Effector CD4-positive, alpha-beta T cell (primary cell): ENCODE results near the gene PDS5A.
"Not testable (repeated sequence)": the region's sequence is repeated elsewhere in the genome, so short reads cannot be mapped to it uniquely, and the experiment has no call there.

Source experiments
- DNase-seq: peaks from one replicate; pipeline ENCODE4 v3.0.0-alpha.2; 2020

PDS5A gene

GRCh38 chr4:39893693-39894072, 84.0 kb downstream of the PDS5A start:
- no peak for DNase-seq

GRCh38 chr4:39892988-39893692, 84.6 kb downstream of the PDS5A start:
- no peak for DNase-seq

DNA sequence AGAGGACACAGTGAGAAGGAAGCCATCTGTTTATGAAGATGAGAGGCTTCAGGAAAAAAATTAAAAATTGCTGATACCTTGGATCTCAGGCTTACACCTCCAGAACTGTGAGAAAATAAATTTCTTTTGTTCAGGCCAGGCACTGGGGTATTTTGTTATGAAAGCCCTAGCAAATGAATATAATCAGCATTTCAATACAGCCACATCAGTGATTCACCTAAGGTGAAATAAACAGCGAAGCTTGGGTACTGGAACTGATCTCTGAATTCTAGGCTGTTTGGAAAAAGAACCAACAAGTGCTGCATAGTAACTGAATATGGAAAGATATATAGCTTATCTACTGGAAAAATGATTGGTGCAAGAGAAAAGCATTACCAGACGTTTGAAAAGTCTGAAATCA, 88.5 kb downstream of the PDS5A start:
- DNase-seq, result no peak

GRCh38 chr4:39888541-39888940, 89.2 kb downstream of the PDS5A start:
- no peak for DNase-seq

DNA sequence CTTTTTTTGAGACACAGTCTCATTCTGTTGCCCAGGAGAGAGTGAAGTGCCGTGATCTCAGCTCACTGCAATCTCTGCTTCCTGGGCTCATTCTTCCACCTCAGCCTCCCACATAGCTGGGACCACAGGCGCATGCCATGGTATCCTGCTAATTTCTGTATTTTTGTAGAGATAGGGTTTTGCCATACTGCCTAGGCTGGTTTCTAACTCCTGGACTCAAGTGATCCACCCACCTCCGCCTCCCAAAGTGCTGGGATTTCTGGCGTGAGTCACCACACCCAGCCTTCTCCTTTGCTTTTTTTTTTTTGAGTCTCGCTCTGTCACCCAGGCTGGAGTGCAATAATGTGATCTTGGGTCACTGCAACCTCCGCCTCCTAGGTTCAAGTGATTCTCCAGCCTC, 94.1 kb downstream of the PDS5A start:
- no peak for DNase-seq

DNA sequence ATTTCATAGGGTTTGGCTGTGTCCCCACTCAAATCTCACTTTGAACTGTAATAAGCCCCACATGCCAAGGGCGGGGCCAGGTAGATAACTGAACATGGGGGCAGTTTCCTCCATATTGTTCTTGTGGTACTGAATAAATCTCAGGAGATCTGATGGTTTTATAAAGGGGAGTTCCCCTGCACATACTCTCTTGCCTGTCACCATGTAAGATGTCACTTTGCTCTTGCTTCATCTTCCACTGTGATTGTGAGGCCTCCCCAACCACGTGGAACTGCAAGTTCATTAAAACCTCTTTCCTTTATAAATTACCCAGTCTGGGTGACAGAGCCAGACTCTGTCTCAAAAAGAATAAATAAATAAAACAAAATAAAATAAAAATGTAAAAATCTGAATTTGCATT, 95.9 kb downstream of the PDS5A start:
- no peak for DNase-seq

GRCh38 chr4:39877971-39878370, 99.7 kb downstream of the PDS5A start:
- no peak for DNase-seq

- DNase-seq, result no peak
These were observed 103.9 kb downstream of the PDS5A start for GRCh38 chr4:39873823-39874222.

DNA sequence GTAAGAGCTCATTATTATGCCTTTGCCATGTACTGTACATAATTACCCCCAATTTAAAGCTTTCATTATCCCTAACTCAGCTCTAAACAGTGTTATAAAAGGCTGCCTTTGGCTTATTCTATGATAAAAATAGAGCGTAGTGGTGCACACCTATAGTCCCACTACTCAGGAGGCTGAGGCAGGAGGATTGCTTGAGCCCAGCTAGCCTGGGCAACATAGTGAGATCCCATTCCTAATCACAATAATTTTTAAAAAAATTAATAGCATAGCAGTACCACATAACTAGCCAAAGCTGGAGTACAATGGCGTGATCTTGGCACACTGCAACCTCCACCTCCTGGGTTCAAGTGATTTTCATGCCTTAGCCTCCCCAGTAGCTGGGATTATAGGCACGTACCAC, 112.4 kb downstream of the PDS5A start:
- DNase-seq, result no peak

DNA sequence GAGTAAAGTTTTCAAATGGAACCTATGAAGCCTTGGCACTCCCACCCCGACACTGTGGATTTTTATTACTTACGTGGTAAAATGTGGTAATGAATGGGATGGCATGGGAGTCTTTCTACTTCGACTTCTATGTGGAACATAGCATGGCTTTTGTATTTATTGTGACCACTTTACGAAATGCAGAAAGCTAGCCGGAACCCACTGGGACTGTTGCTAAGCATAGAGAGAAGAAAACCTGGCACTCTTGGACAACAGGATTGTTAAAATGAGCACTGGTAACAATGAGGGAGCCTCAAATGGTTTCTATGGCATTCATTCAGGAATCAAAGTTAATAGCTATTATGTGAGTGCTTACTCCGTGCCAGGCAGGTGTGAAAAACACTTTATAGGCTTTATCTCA, 113.3 kb downstream of the PDS5A start:
- no peak for DNase-seq

DNA sequence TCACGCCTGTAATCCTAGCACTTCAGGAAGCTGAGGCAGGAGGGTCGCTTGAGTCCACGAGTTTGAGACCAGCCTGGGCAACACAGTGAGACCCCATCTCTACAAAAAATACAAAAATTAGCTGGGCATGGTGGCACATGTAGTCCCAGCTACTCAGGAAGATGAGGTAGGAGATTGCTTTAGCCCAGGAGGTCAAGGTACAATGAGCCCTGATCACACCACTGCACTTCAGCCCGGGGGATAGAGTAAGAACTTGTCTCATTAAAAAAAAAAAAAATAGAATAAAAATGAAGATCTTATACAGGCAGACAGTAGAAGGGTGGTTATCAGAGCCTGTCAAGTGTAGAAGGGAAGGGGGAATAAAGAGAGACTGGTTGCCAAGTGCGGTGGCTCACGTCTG, 116.9 kb downstream of the PDS5A start:
- no peak for DNase-seq

DNA sequence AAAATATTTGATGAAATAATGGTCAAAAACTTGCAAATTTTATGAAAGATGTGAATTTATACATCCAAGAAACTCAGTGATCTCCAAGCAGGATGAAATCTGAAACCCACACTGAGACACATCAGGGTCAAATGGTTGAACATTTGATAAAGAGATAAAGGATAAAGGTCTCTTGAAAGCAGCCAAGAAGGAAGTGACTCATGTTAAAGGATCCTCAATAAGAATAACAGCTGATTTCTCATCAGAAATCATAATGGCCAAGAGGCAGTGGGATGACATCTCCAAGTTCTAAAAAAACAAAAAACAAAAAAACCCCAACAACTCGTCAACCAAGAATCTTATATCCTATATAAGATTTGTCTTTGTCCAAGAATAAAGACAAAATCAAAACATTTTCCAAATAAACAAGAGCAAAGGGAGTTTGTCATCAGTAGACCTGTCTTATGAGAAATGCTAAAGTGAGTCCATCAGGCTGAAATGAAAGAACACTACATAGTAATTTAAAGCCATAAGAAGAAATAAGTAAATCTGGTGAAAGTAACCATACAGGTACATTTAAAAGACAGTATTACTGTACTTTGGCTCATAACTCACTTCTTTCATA, 121.7 kb downstream of the PDS5A start:
- no peak for DNase-seq

- no peak for DNase-seq
These were observed 125.1 kb downstream of the PDS5A start for GRCh38 chr4:39852636-39853035.

DNA sequence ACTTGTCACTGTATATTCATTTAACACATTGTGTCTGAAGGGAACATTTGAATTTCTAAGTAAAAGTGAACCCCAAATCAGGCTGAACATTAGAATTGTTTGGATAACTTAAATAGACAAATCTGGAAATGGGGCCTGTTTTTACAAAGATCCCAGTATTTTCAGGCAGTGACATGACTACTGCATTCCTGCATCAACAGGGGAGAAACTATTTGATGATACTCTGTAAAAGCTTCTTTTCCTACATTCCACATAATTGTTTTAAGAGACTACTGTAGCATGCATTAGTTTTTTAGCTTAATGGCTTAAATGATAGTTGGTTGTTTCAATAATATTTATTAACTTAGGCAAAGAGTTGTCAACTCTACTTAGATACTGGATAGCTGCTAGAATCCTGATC, 127.0 kb downstream of the PDS5A start:
- DNase-seq, result no peak

DNA sequence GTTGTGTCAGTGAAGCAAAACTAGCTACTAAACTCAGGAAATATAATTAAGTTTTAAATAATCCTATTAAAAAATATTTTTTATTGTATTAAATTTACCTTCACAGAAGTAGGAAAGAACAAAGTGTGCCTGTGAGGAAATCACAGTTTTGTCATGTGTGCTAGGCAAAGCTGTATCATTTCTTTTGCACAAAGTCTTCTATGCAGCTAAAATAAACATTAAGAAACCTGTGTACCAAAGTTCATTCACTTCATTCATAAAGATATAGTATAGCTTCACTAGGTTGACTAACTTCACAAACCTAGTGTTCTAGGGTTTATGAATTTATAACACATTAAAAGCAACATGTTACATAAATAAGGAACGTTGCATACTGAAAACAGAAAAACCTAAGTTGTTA, 131.0 kb downstream of the PDS5A start:
- no peak for DNase-seq

GRCh38 chr4:39846120-39846519, 131.6 kb downstream of the PDS5A start:
- no peak for DNase-seq

DNA sequence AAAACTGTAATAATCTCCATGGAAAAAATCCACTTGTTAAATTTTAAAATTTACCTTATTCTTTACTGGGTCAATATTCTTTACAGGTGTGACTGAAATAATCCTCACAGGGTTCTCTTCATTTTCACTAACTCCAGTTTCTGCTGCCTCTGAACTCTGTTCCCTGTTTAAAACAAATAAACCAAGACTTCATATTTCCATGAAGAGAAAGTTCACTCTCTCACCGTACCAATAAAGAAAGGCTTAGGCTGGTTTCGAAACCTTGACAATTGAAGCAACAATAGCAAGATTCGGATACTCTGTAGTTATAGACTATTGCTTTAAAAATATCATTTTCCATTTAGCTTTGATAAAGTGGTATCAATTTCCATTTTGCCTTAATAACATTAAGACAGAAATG, 135.8 kb downstream of the PDS5A start:
- no peak for DNase-seq

DNA sequence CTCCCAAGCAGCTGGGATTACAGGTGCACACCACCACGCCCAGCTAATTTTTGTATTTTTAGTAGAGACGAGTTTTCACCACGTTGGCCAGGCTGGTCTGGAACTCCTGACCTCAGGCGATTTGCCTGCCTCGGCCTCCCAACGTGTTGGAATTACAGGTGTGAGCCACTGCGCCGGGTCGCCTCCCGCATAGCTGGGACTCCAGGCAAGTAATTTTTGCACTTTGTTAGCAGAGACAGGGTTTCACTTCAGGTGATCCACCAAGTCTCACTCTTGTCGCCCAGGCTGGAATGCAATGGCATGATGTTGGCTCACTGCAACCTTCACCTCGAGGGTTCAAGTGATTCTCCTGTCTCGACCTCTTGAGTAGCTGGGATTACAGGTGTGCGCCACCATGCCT, 137.2 kb downstream of the PDS5A start:
- not testable (repeated sequence) for DNase-seq

DNA sequence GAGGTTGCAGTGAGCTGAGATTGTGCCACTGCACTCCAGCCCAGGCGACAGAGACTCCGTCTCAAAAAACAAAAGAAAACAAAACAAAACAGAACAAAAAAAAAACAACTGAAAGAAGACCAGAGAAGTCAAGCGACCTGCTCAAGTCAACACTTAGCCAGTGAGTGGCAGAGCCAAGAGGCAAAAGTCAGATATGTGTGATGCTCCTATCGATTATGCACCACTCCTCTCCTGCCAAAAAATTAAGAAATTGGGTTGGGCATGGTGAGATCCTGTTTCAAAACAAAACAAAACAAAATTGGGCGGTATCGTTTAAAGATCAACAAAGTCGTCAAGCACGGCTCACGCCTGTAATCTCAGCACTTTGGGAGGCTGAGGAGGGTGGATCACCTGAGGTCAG, 137.7 kb downstream of the PDS5A start:
- no peak for DNase-seq

- not testable (repeated sequence) for DNase-seq
These were observed 139.3 kb downstream of the PDS5A start for GRCh38 chr4:39838431-39838830.

DNA sequence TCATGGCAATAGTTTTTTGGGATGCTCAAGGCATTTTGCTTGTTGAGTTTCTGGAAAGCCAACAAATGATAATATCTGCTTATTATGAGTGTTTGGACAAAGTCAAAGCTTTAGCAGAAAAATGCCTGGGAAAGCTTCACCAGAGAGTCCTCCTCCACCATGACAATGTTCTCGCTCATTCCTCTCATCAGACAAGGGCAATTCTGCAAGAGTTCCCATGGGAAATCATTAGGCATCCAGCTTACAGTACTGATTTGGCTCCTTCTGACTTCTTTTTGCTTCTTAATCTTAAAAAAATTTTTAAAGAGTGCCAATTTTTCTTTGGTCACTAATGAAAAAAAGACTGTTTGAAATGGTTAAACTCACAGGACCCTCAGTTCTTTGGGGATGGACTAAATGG, 143.4 kb downstream of the PDS5A start:
- DNase-seq, result no peak

DNA sequence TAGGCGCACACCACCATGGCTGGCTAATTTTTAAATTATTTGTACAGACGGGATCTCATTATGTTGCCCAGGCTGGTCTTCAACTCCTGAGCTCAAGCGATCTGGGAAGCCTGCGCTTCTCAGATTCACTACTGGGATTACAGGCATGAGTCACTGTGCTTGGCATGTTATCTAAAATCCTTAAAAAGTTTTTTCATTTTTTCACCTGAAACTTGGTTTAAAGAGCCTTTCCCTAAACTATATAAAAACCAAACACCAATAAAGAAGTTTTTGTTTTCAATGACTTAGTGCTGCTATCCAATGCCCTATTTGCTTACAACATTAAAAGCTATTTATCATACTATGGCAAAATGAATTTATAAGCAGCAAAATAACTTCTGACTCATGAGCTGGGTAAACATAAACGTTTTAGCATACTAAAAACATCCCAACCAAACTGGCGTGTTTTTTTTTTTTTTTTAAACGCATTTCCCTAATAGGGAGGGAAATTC, 151.9 kb downstream of the PDS5A start:
- DNase-seq, result no peak

DNA sequence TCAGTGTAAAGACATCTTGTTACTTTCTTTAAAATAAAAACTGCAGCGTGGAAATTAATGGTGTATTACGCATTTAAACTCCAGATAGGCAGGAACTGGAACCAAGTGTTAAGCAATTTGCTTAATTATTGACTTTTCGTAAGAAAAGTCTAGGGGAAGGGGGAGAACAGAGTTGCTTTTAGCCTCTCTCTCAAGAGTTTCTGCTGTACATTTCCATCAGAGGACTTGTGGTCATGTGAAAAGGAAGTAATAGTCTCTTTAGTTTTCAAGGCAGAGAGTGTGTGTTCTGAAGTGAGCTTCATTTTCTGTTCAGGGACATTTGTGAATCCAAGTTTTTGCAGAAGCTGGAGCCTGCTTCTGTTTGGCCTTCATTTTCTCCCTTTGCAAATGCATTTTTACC, 152.6 kb downstream of the PDS5A start:
- no peak for DNase-seq

GRCh38 chr4:39823191-39823590, 154.5 kb downstream of the PDS5A start:
- no peak for DNase-seq

DNA sequence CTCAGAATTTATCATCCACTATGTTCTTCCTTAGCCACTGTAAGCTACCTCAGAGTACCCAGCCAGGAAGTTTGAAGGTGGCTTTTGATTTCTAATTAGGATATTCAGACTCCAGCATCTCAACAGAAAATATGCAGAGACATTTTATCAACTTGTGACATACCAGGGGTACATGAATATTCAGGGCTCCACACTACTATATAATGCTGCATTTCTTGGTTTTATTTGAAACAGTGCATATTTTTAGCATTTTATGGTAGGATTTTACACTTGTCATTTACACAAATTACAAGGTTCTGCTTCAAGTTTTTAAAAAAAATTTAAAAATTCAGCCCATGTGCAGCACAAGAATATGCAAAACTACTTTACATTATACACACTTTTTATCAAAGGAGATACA, 155.0 kb downstream of the PDS5A start:
- DNase-seq, result no peak
